ENCODE data around the gene HSD17B10. TPM values are rescaled to one million over a fixed set of nuclear protein-coding genes. Genes with fewer than 3 reads are reported as not detected.

Gene HSD17B10
- total RNA-seq, 1 experiment from 2014 or later: 132 TPM

- peaks cover 5% of the 10 kb centered on the region for H3K4me1 ChIP-seq (ENCODE audit: insufficient read depth, low read length, poor library complexity, severe bottlenecking)
- H3K27ac ChIP-seq (ENCODE audit: low read depth, low read length, poor library complexity, severe bottlenecking): no peak overlapping the region
- DNase-seq (ENCODE audit: low spot score): no peak
- intact Hi-C loops (cut with micrococcal nuclease; ENCODE audit: unreplicated experiment): no loop called here
- peaks cover 29% of the 10 kb centered on the region for H3K27me3 ChIP-seq (replicated peaks; ENCODE audit: insufficient read depth, low read depth, low read length, poor library complexity)
- H3K4me3 ChIP-seq (ENCODE audit: low read depth, low read length, poor library complexity, severe bottlenecking): no peak overlapping the region
- H3K9me3 ChIP-seq (ENCODE audit: low read depth, low read length, poor library complexity, severe bottlenecking): no peaks in the 10 kb centered on the region
- H3K36me3 ChIP-seq (ENCODE audit: insufficient read depth, low read length, poor library complexity, severe bottlenecking): no peaks in the 10 kb centered on the region
- no TSS peak for BruUV-seq (replicated peaks)
- TF ChIP-seq CTCF (conservative IDR thresholded peaks at IDR 0.05; ENCODE audit: low read depth, low read length) (no peak), EZH2 (IDR thresholded peaks at IDR 0.05; ENCODE audit: borderline replicate concordance, low read depth, low read length, poor library complexity, severe bottlenecking) (no peak)
- ChIA-PET POLR2A (ENCODE audit: low non-redundant PET) (no interaction called here), CTCF (no interaction called here)
Measured at GRCh38 chrX:53438832-53439230, 4.7 kb upstream of the HSD17B10 start.

- intact Hi-C loops (cut with micrococcal nuclease; ENCODE audit: unreplicated experiment): no loop called here
- POLR2A ChIA-PET (ENCODE audit: low non-redundant PET): no interaction called here
- TF ChIP-seq CTCF (conservative IDR thresholded peaks at IDR 0.05; ENCODE audit: low read depth, low read length) (no peak), EZH2 (IDR thresholded peaks at IDR 0.05; ENCODE audit: borderline replicate concordance, low read depth, low read length, poor library complexity, severe bottlenecking) (no peak)
Measured at GRCh38 chrX:53438174-53438831, 4.1 kb upstream of the HSD17B10 start.

GRCh38 chrX:53437206-53437605 is 3.0 kb upstream of the HSD17B10 start:
- intact Hi-C loops (cut with micrococcal nuclease; ENCODE audit: unreplicated experiment): loop anchor here (2.0 kb wide), 1 partner anchor 120 kb away; no protein-coding TSS in a partner anchor
- ChIA-PET CTCF (interaction anchor here (1.6 kb wide), 1 partner anchor 9 kb away, joined by 6 read pairs; no protein-coding TSS in a partner anchor), POLR2A (ENCODE audit: low non-redundant PET) (no interaction called here)

More at GRCh38 chrX:53438174-53438831, 4.1 kb upstream of the HSD17B10 start:
- DNase-seq (ENCODE audit: low spot score): no peak
- Histone ChIP-seq H3K4me1 (ENCODE audit: insufficient read depth, low read length, poor library complexity, severe bottlenecking) (peaks cover 5% of the 10 kb centered on the region), H3K36me3 (ENCODE audit: insufficient read depth, low read length, poor library complexity, severe bottlenecking) (no peaks in the 10 kb centered on the region), H3K27me3 (replicated peaks; ENCODE audit: insufficient read depth, low read depth, low read length, poor library complexity) (peaks cover 29% of the 10 kb centered on the region), H3K4me3 (ENCODE audit: low read depth, low read length, poor library complexity, severe bottlenecking) (no peak overlapping the region), H3K9me3 (ENCODE audit: low read depth, low read length, poor library complexity, severe bottlenecking) (no peaks in the 10 kb centered on the region), H3K27ac (ENCODE audit: low read depth, low read length, poor library complexity, severe bottlenecking) (no peak overlapping the region)
- CTCF ChIA-PET: no interaction called here
- no TSS peak for BruUV-seq (replicated peaks)

More at GRCh38 chrX:53437206-53437605, 3.0 kb upstream of the HSD17B10 start:
- no peaks in the 10 kb centered on the region for H3K9me3 ChIP-seq (ENCODE audit: low read depth, low read length, poor library complexity, severe bottlenecking)
- no peak for TF ChIP-seq EZH2 (IDR thresholded peaks at IDR 0.05; ENCODE audit: borderline replicate concordance, low read depth, low read length, poor library complexity, severe bottlenecking)
- no peak for TF ChIP-seq CTCF (conservative IDR thresholded peaks at IDR 0.05; ENCODE audit: low read depth, low read length)
- H3K36me3 ChIP-seq (ENCODE audit: insufficient read depth, low read length, poor library complexity, severe bottlenecking): no peaks in the 10 kb centered on the region
- peaks cover 5% of the 10 kb centered on the region for H3K4me1 ChIP-seq (ENCODE audit: insufficient read depth, low read length, poor library complexity, severe bottlenecking)
- no peak overlapping the region for H3K27ac ChIP-seq (ENCODE audit: low read depth, low read length, poor library complexity, severe bottlenecking)
- H3K4me3 ChIP-seq (ENCODE audit: low read depth, low read length, poor library complexity, severe bottlenecking): no peak overlapping the region
- no TSS peak for BruUV-seq (replicated peaks)
- H3K27me3 ChIP-seq (replicated peaks; ENCODE audit: insufficient read depth, low read depth, low read length, poor library complexity): peaks cover 29% of the 10 kb centered on the region
- no peak for DNase-seq (ENCODE audit: low spot score)

All from A673 (cell line).